Hindlimb muscle (tissue), 1 donor: ENCODE data around the gene STIL. TPM values are rescaled to one million over a fixed set of nuclear protein-coding genes. Genes with fewer than 3 reads are reported as not detected.
"Not testable (repeated sequence)": the region's sequence is repeated elsewhere in the genome, so short reads cannot be mapped to it uniquely, and the experiment has no call there.

Experiments used
- DNase-seq: peaks from one replicate; pipeline ENCODE4 v3.0.0-alpha.2; 2013
- polyA plus RNA-seq: library from polyadenylated mRNA; unstranded; fragments of 120-200 nt; gene quantifications from one replicate; pipeline ENCODE4 v1.2.1, GENCODE V29; 2013; ENCODE audit not compliant: insufficient read length

Gene STIL
- polyA plus RNA-seq, 1 donor = 3.9 TPM

GRCh38 chr1:47219590-47220220 is 94.2 kb downstream of the STIL start:
- DNase-seq = no peak

- no peak for DNase-seq
These were observed 94.9 kb downstream of the STIL start for GRCh38 chr1:47219001-47219400.

- no peak for DNase-seq
These were observed 97.5 kb downstream of the STIL start for GRCh38 chr1:47216278-47217059.

- no peak for DNase-seq
These were observed 98.2 kb downstream of the STIL start for GRCh38 chr1:47215713-47216112.

- no peak for DNase-seq
These were observed 99.4 kb downstream of the STIL start for GRCh38 chr1:47214549-47214948.

GRCh38 chr1:47213230-47213963 is 100.5 kb downstream of the STIL start:
- no peak for DNase-seq

- no peak for DNase-seq
These were observed 101.2 kb downstream of the STIL start for GRCh38 chr1:47212636-47213229.

- DNase-seq = no peak
These were observed 102.1 kb downstream of the STIL start for GRCh38 chr1:47211796-47212269.

GRCh38 chr1:47210666-47211065 is 103.3 kb downstream of the STIL start:
- DNase-seq = no peak

- no peak for DNase-seq
These were observed 104.1 kb downstream of the STIL start for GRCh38 chr1:47209725-47210325.

GRCh38 chr1:47209091-47209490 is 104.9 kb downstream of the STIL start:
- DNase-seq = no peak

GRCh38 chr1:47208374-47208850 is 105.5 kb downstream of the STIL start:
- no peak for DNase-seq

- DNase-seq = no peak
These were observed 106.1 kb downstream of the STIL start for GRCh38 chr1:47207803-47208373.

GRCh38 chr1:47205918-47206317 is 108.0 kb downstream of the STIL start:
- DNase-seq = no peak

GRCh38 chr1:47203504-47203903 is 110.4 kb downstream of the STIL start:
- DNase-seq = not testable (repeated sequence)

- no peak for DNase-seq
These were observed 112.8 kb downstream of the STIL start for GRCh38 chr1:47201179-47201578.

Other genes with a start within 250 kb of the STIL start
- gene CYP4Z1, start 246.9 kb downstream of the STIL start, polyA plus RNA-seq = 0.15 TPM
- gene CYP4A22, start 176.7 kb downstream of the STIL start, polyA plus RNA-seq = 0.13 TPM
- gene PDZK1IP1, start 124.1 kb downstream of the STIL start, polyA plus RNA-seq = 0.59 TPM
- gene TAL1, start 81.9 kb downstream of the STIL start, polyA plus RNA-seq = 3.6 TPM
- gene CMPK1, start 19.6 kb upstream of the STIL start, polyA plus RNA-seq = 69.0 TPM
- gene FOXE3, start 102.1 kb upstream of the STIL start, polyA plus RNA-seq = not detected
- 0.30 TPM for gene FOXD2, start 123.9 kb upstream of the STIL start, polyA plus RNA-seq